GM12874 (cell line): ENCODE results near the gene HDAC11.

Experiments used
- TF ChIP-seq, protein P1 (sequence below): IDR thresholded peaks from 2 replicates; pipeline ENCODE4 v1.5.1; 2011; ENCODE audit warnings: low read depth, mild to moderate bottlenecking, control low read depth, low read length, moderate library complexity; ENCODE audit not compliant: insufficient read depth

The HDAC11 gene

GRCh38 chr3:13532085-13532484, 52.0 kb downstream of the HDAC11 start:
- TF ChIP-seq, protein P1, sequence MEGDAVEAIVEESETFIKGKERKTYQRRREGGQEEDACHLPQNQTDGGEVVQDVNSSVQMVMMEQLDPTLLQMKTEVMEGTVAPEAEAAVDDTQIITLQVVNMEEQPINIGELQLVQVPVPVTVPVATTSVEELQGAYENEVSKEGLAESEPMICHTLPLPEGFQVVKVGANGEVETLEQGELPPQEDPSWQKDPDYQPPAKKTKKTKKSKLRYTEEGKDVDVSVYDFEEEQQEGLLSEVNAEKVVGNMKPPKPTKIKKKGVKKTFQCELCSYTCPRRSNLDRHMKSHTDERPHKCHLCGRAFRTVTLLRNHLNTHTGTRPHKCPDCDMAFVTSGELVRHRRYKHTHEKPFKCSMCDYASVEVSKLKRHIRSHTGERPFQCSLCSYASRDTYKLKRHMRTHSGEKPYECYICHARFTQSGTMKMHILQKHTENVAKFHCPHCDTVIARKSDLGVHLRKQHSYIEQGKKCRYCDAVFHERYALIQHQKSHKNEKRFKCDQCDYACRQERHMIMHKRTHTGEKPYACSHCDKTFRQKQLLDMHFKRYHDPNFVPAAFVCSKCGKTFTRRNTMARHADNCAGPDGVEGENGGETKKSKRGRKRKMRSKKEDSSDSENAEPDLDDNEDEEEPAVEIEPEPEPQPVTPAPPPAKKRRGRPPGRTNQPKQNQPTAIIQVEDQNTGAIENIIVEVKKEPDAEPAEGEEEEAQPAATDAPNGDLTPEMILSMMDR, result no peak

DNA sequence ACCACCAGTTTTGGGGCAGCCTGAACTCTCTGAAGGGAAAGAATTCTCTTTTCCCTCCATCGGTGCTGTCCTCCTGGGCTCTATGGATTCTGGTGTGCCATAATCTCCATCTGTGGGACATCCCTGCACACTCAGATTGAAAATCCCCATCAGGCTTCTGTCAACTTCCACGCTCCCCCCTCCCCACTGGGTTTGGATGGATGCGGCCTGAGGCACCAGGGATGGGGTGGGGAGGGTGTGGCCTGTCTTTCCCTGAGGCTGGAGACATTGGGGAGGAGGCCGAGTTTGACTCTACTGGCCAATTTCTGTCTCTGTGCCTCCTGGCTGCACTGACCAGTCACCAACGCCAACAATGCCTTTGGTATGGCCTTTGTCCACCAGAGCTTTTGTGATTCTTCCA, 52.5 kb downstream of the HDAC11 start:
- TF ChIP-seq, protein P1, result no peak

GRCh38 chr3:13533885-13534301, 53.8 kb downstream of the HDAC11 start:
- TF ChIP-seq, protein P1, result no peak

DNA sequence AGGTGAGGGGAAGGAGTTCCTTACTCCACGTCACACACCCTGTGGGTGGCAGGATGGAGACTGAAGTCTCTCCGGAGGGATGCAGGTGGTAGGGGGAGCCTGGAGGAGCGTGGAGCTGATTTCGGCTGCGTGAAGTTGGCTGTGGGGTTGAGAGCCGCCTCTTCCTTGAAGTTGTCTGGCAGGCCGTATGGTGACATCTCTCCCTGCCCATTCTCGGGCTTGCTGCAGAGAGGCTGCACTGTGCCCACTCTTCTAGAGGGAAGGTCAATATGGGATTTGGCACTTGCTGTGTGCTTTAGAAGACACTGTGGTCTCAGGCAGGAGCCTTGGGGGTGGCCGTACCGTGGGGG, 55.4 kb downstream of the HDAC11 start:
- TF ChIP-seq, protein P1, result no peak

GRCh38 chr3:13535905-13536304, 55.8 kb downstream of the HDAC11 start:
- TF ChIP-seq, protein P1, result no peak

DNA sequence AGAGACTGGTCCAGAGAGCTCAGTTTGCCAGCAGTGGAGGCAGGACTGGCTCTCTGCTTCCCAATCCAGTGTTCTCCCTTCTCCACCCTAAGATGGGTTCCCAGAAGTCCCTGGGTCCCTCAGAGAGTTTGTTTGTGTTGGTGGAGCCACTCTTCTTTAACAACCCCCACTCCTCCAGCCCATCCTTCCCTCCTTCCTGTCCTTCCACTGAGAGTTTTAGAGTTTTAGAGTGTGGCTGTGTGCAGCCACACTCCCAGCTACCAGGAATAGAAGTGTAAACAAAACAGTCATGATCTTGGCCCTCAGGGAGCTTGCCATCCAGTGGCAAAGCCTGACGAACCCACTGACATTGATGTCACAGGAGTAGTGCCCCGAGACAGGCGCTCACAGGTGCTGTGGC, 56.3 kb downstream of the HDAC11 start:
- TF ChIP-seq, protein P1, result no peak

GRCh38 chr3:13536832-13537231, 56.7 kb downstream of the HDAC11 start:
- TF ChIP-seq, protein P1, result no peak
